PC-9 (cell line): Measurements from ENCODE around the gene KRT76.

Source experiments
- EZH2 ChIP-seq: fragments of 200-600 bp; sonication (generic); IDR thresholded peaks from 2 replicates; pipeline ENCODE4 v1.8.0; 2017; ENCODE audit warnings: antibody characterized with exemption, low read depth
- TF ChIP-seq, protein P1 (sequence below): fragments of 200-600 bp; sonication (generic); conservative IDR thresholded peaks from 2 replicates; pipeline ENCODE4 v1.6.1; 2017; ENCODE audit warnings: mixed run types, antibody characterized with exemption, mild to moderate bottlenecking, moderate library complexity

DNA sequence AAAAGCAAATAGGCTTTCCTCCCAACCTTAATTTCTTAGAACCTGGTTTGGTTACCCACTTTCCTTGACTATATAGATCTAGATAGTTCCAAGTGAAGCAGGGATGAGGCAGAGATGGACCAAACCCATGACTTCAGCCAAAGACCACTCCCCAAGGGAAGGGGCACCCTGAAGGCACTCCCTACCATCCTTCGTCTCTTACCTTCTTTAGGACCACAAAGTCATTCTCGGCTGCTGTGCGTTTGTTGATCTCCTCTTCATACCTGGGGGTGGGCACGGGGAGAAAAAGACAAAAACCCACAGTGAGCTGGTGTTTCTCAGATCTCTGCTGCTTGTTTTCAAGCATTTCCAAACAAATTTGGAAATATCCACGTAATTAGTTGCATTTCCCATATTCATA lies 33.4 kb upstream of the KRT76 start:
- no peak for TF ChIP-seq EZH2
- TF ChIP-seq, protein P1, sequence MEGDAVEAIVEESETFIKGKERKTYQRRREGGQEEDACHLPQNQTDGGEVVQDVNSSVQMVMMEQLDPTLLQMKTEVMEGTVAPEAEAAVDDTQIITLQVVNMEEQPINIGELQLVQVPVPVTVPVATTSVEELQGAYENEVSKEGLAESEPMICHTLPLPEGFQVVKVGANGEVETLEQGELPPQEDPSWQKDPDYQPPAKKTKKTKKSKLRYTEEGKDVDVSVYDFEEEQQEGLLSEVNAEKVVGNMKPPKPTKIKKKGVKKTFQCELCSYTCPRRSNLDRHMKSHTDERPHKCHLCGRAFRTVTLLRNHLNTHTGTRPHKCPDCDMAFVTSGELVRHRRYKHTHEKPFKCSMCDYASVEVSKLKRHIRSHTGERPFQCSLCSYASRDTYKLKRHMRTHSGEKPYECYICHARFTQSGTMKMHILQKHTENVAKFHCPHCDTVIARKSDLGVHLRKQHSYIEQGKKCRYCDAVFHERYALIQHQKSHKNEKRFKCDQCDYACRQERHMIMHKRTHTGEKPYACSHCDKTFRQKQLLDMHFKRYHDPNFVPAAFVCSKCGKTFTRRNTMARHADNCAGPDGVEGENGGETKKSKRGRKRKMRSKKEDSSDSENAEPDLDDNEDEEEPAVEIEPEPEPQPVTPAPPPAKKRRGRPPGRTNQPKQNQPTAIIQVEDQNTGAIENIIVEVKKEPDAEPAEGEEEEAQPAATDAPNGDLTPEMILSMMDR, result no peak
